HG03457 (cell line): Measurements from ENCODE around the gene IL1B.

ENCODE experiments used
- ATAC-seq: cut with Tn5 transposase; IDR thresholded peaks from one replicate; pipeline ENCODE4 v1.9.1; 2021; ENCODE audit warnings: moderate number of reproducible peaks; ENCODE audit not compliant: unreplicated experiment

IL1B gene

DNA sequence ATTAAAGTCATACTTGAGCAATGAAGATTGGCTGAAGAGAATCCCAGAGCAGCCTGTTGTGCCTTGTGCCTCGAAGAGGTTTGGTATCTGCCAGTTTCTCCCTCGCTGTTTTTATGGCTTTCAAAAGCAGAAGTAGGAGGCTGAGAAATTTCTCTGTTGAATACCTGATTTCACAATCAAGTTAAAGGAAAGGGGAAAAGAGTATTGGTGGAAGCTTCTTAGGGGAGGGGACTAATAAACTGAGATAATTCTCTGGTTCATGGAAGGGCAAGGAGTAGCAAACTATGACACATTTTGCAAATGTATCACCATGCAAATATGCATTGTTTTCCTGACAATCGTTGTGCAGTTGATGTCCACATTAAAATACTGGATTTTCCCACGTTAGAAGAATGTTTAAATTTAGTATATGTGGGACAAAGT, at the start of gene IL1B:
IL1B (minus strand) TSS at position 85 of the 423 bp plus-strand sequence. CDS start 550 bp downstream, outside the sequence.
- no peak for ATAC-seq

DNA sequence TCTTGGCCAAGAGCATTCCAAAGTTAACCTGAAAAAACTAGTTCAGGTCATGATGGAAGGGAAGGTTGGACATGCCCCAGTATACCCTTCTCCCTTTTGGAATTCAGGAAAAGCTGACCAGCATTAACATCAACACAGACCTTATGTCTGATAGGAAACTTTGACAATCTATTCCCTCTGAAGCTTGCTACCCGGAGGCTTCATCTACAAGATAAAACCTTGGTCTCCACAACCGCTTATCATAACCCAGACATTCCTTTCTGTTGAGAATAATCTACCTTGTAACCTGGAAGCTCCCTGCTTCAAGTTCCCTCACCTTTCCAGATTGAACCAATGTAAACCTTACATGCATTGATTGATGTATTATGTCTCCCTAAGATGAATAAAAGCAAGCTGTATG, 49.7 kb upstream of the IL1B start:
- ATAC-seq = no peak

GRCh38 chr2:112885506-112885902, 48.9 kb upstream of the IL1B start:
- ATAC-seq = no peak

DNA sequence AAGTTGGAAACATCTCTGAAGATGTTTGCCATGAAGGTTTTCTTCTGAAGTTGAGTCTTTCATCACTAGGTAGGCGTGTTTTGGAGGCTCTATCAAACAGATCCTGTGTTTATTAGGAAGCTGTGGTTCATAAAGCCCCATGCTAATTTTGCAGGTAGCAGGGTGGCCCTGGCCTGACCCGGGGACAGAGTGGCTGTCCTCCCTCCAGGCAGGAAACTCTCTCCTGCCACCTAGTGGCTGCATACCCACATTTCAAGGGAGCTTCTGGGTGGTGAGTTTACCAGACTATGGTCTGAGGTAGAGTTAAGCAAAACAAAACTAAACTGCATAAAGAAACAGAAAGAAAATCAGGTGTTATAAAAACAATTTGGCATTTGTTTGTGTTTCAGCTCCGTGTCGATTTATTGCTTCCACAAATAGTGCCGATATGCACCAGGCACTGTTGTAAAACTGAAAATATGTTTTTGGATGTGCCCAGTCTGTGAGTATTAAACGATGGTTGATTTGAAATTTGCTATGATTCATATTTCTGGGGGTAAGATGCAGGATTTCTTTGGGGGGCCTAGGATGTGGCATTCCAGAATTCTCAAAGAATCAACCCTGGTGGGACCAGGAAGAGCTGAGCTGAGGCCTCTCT, 48.4 kb upstream of the IL1B start:
- ATAC-seq = peak; percentile 53

DNA sequence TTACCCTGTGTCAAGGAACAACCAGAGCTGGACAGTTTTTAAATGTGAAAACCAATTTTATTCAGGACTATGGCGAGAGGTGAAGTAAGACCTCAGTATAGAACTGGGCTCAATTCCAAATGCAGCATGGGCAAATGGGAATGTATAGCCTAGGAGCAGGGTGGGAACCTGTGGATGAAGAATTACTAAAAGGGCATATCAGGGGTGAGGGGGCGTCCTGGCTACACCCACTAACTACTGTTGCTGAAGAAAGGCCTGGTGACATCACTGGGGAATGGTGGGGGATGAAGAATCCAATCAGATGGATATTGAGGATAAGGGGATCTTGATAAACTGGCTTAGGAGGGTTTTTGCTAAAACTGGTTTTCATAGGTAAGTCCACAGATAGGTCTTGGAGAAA, 47.1 kb upstream of the IL1B start:
- ATAC-seq = no peak

- peak; percentile 64 for ATAC-seq
These were observed 44.8 kb upstream of the IL1B start for GRCh38 chr2:112881217-112881985.

DNA sequence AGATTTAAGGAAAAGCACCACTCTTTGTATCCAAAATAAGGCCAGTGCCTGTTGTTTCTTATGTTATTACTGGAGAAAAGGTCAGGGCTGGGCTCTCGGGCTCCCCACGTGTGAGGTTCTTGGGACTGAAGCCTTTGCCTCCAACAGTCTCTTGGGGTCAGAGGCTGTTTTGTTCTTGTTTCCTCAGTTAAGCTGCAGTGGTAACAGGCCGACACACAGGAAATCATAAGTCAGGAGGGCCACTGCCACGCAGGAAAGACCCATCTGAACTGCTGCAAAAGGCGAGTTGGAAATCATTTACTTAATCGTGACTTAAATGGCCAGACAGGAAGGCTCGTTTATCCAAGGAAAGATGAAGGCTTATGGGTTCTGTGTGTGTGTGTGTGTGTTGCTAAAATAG, 44.1 kb upstream of the IL1B start:
- ATAC-seq = no peak

- no peak for ATAC-seq
These were observed 43.5 kb upstream of the IL1B start for GRCh38 chr2:112880091-112880531.

DNA sequence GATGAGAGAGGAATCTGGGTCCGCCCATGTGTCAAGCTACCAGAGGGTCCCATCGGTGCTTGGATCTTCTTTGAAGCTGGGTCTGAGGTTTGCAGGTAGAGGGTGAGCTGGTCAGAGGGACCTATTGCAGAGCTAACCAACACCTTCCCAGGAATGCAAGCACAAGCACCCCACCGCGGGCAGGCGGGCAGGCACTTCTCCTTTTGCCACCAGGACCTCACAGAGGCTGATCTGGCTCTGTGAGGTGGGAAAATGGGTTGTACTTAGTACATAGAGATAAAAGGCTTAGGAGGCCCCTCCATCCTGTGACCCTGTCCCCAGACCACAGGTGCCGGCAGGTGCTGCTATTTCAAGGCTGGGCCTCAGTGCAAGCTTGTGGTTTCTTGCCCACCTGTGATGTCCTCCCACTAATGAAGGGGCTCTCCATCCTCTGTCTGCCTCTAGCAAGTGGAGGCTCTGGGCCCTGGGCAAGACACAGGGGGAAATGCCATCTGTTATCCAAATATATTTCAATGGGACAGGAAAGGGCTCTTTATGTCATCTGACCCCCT, 43.0 kb upstream of the IL1B start:
- ATAC-seq = no peak

DNA sequence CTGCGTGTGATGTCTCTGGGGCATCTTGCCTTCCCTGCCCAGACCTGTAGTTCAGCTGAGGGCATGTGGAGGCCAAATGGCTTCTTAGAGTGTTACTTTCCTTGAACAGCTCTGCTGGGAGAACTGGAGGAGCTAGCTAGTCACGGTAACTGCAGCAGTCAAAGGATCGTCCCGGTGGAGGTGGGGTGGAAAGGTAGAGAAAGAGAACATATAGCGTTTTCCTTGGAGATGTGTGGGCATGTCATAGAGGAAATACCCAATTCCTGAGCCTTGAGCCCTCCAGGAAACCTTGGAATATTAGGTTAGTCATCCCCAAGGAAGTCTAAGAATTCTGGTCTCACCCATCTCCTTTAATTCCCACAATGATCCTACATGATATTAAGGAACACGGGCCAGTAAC, 40.8 kb upstream of the IL1B start:
- ATAC-seq = no peak

GRCh38 chr2:112876971-112877361, 40.4 kb upstream of the IL1B start:
- ATAC-seq = no peak

DNA sequence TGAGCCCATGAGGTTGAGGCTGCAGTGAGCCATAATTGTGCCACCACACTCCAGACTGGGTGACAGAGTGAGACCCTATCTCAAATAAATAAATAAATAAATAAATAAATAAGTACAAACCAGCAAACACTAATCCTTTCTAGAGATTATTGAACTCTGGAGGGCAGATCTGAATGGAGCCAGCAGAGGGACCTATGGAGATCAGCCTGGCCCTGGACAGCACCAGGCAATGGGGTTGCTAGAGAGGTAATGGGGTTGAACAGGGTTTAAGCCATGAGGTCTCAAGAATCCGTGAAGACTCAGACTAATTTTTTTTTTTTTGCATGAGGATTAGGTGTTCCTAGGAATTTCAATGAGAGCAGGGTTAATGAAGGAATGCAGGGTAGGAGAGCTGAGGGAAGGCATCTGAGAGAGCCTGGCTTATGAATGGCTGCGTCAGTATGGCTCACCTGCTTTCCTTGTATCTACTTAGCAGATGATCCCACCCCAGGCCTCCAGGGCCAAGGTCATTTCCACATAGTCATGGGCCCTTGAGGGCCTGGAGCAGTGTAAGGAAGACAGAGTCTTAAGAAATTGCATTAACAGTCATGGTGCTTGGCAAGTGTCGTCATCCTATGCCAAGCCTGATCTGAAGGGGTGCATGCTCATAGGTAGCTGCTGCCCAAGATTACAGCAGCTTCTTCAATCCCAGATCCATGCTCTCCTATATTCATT, 39.8 kb upstream of the IL1B start:
- no peak for ATAC-seq

GRCh38 chr2:112870841-112871835, 34.6 kb upstream of the IL1B start:
- ATAC-seq = no peak

GRCh38 chr2:112869258-112869842, 32.8 kb upstream of the IL1B start:
- ATAC-seq = no peak

DNA sequence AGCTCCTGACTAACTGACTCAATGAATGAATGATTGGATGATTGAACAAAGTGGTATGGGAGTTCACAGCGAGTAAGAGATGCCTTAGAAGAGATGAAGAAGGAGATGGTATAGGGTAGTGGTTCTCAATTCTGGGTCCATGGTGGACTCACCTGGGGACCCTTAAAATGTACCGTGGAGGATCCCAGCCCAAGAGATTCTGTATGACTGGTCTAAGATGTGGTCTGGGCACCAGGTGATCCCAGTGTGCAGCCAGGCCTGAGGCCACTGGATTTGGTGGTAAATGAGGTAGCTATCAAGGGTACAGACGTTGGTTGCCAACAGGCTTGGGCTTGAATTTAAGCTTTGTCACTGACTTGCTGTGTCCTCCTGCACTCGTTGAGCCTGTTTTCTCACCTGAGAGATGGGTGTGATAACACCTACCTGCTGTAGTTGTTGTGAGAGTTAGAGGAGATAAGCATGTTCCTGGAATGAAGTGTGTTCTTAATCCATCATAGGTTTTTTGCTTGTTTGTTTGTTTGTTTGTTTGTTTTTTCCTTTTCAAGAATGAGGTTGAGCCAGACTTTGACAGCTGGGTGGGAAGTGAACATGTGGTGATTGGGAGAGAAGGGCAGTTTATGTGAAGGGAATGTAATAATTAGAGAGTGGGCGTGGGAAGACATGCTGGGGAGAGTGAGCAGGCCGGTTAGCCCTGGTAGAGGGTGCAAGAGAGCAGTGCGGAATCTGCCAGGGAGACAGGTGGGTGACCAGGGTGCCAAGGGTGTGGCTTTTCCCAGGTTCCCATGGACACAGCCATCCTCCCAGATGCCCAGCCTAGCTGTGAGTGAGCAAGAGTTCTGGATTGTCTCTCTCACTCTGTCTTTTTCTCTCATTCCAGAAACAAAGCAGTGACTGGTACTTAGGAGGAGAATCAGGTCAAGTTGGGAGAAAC, 31.4 kb upstream of the IL1B start:
- no peak for ATAC-seq

DNA sequence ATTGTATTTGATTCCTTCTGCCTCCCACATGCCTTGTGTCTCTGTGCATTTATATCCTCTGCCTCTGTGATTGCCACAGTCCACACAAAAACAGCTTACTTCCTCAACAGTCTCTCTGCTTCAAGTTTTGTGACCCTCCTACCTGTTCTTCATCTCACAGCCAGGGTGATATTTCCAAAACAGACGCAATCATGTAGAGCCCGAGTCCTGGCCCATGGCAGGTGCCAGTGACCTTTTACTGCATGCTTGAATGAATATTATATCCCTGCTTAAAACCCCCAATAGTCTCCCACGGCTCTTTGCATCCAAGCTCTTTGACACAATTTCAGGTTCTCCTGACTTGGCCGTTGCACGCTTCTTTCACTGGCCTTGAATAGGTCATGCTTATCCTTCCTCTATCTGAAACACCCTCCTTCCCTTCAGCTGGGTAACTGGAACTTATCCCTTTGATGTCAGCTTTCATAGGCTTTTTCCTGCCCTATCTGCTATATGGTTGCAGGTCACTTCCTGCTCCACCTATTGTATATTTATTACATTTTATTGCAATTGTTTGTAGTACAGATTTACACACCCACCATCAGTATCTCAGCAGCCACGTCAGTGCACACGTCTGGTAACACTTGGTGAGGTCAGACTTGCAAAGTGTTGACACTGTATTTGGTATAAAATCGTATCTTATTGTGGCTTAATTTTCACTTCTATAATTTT, 29.7 kb upstream of the IL1B start:
- ATAC-seq = no peak

- no peak for ATAC-seq
These were observed 27.5 kb upstream of the IL1B start for GRCh38 chr2:112864072-112864471.
